ENCODE data around the gene DUSP7. TPM values are rescaled to one million over a fixed set of nuclear protein-coding genes. Genes with fewer than 3 reads are reported as not detected.

Gene DUSP7
- total and polyA plus RNA-seq, 2 donors (not counting 3 experiments of a cell fraction or from before 2014, with no cell fraction given), result 29.2 to 37.7 TPM

DNA sequence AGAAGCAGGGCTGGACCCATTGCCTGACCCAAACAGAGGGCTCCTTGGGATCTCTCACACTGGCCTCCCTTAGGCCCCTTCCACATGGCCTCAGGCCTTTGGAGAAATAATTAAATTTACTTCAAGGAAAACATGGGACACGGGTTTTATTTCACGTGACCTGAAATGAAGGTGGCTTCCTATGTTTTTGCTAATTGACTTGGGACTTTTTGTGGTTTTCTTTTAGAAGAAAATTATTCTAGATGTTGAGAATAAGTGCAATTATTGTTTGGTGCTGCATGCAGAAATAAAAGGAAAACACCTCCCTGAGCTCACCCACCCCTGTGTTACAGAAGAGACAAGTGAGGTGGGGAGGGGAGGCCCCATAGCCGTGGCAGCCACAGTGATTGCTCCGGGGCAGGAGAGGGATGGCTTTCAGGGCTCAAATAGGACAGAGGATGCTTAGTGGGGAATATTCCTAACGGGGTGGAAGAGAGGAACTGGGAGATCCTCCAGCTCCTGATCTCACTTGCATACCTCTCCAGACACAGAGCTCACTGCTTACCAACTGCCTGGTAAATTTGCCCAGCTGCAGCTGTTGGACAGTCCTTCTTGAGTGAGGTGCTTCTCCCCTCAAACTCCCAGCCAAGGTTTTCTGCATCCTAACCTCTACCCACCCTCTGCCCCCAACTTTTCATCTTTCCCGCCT, 31.5 kb downstream of the DUSP7 start:
- DNase-seq (ENCODE audit: low read depth, low spot score) (no peak), FAIRE-seq (no peak)
- TF ChIP-seq GATA2 (IDR thresholded peaks at IDR 0.05; ENCODE audit: insufficient read depth, insufficient read length, low read depth, low read length) (no peak), MYC (IDR thresholded peaks at IDR 0.05; ENCODE audit: low read depth, low read length) (no peak), EZH2 (IDR thresholded peaks at IDR 0.05; ENCODE audit: borderline replicate concordance, low read depth, low read length, severe bottlenecking) (no peak), POLR2AphosphoS5 (IDR thresholded peaks at IDR 0.05; ENCODE audit: insufficient read depth, low read depth, low read length) (no peak), POLR2A (IDR thresholded peaks at IDR 0.05; ENCODE audit: low read depth, low read length) (no peak), JUN (IDR thresholded peaks at IDR 0.05; ENCODE audit: borderline replicate concordance, insufficient read depth, insufficient read length, low read depth) (no peak), FOS (IDR thresholded peaks at IDR 0.05; ENCODE audit: borderline replicate concordance, insufficient read depth, low read length) (no peak)
- TF ChIP-seq, protein P1, sequence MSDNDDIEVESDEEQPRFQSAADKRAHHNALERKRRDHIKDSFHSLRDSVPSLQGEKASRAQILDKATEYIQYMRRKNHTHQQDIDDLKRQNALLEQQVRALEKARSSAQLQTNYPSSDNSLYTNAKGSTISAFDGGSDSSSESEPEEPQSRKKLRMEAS (IDR thresholded peaks at IDR 0.05; ENCODE audit: insufficient read depth, insufficient read length), result no peak
- TF ChIP-seq, protein P2, sequence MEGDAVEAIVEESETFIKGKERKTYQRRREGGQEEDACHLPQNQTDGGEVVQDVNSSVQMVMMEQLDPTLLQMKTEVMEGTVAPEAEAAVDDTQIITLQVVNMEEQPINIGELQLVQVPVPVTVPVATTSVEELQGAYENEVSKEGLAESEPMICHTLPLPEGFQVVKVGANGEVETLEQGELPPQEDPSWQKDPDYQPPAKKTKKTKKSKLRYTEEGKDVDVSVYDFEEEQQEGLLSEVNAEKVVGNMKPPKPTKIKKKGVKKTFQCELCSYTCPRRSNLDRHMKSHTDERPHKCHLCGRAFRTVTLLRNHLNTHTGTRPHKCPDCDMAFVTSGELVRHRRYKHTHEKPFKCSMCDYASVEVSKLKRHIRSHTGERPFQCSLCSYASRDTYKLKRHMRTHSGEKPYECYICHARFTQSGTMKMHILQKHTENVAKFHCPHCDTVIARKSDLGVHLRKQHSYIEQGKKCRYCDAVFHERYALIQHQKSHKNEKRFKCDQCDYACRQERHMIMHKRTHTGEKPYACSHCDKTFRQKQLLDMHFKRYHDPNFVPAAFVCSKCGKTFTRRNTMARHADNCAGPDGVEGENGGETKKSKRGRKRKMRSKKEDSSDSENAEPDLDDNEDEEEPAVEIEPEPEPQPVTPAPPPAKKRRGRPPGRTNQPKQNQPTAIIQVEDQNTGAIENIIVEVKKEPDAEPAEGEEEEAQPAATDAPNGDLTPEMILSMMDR (IDR thresholded peaks at IDR 0.05; ENCODE audit: extremely low read depth in 1 of 2, insufficient read depth in 1 of 2, low read depth in 1 of 2, low read length in 2 of 2), result no peak
- ChIA-PET POLR2A (no interaction called here), CTCF (no interaction called here)
- Histone ChIP-seq H3K9ac (replicated peaks; ENCODE audit: extremely low read depth, insufficient read depth, low read length) (no peak overlapping the region), H3K4me2 (ENCODE audit: insufficient read depth, low read length) (no peak overlapping the region), H3K4me1 (ENCODE audit: control insufficient read depth, extremely low read depth, insufficient read depth, low read length) (peaks cover 3% of the 10 kb centered on the region), H3K9me1 (replicated peaks; ENCODE audit: control insufficient read depth, extremely low read depth, insufficient read depth, low read length) (no peaks in the 10 kb centered on the region), H3K27ac (ENCODE audit: insufficient read depth, low read depth, low read length) (no peak overlapping the region), H2AFZ (ENCODE audit: low read depth, low read length) (no peak overlapping the region), H3K9me3 (replicated peaks; ENCODE audit: control insufficient read depth, insufficient read depth, low read length) (no peaks in the 10 kb centered on the region), H3K79me2 (ENCODE audit: control insufficient read depth, insufficient read depth, low read length) (no peaks in the 10 kb centered on the region), H3K4me3 (replicated peaks in 1 of 3; ENCODE audit: insufficient read depth in 1 of 3, low read depth in 1 of 3, low read length in 3 of 3) (no peak overlapping the region), H4K20me1 (replicated peaks; ENCODE audit: control insufficient read depth, extremely low read depth, insufficient read depth, low read length) (no peaks in the 10 kb centered on the region), H3K27me3 (ENCODE audit: control insufficient read depth in 2 of 2, insufficient read depth in 2 of 2, low read length in 2 of 2) (no peaks in the 10 kb centered on the region), H3K36me3 (ENCODE audit: control insufficient read depth in 2 of 2, extremely low read depth in 1 of 2, insufficient read depth in 2 of 2, low read length in 2 of 2) (no peaks in the 10 kb centered on the region)
- intact Hi-C loops (cut with micrococcal nuclease) (no loop called here), dilution Hi-C loops (cut with MboI; ENCODE audit: extremely low pct_ligation_motif_present, low sequenced_read_pairs) (no loop called here)
- BruUV-seq (replicated peaks), result no TSS peak
